Measurements from ENCODE around the gene ME1.

GRCh38 chr6:83433177-83433576 lies 2.3 kb upstream of the ME1 start:
- TF ChIP-seq CTCF (IDR thresholded peaks at IDR 0.05; ENCODE audit: borderline replicate concordance, extremely low read depth, low read length, poor library complexity, severe bottlenecking) (no peak), EZH2 (IDR thresholded peaks at IDR 0.05; ENCODE audit: borderline replicate concordance, low read depth, low read length, severe bottlenecking) (no peak)
